Keratinocyte (primary cell): ENCODE measurements around the gene TACC2. TPM values are rescaled to one million over a fixed set of nuclear protein-coding genes. Genes with fewer than 3 reads are reported as not detected.

Experiments
- DNase-seq: peaks from one replicate; pipeline ENCODE4 v3.0.0-alpha.2; 2011; ENCODE audit warnings: low read depth, missing footprints, low spot score
- FAIRE-seq: peaks from 2 replicates; lab custom pipeline; 2011; peaks lifted over from hg19 to GRCh38; lab: Jason Lieb, UNC
- H2AFZ ChIP-seq: 2 replicates; pipeline ENCODE4 v1.6.0; 2012; ENCODE audit warnings: low read length, control low read depth, inconsistent platforms; ENCODE audit not compliant: control insufficient read depth
- H3K27ac ChIP-seq: 2 replicates; pipeline ENCODE4 v1.5.1; 2011; ENCODE audit warnings: low read length; ENCODE audit not compliant: control insufficient read depth, insufficient read depth
- H3K27me3 ChIP-seq: 3 replicates; pipeline ENCODE4 v1.6.0; 2011; ENCODE audit warnings: low read length; ENCODE audit not compliant: control insufficient read depth, insufficient read depth; ENCODE audit errors: extremely low read depth
- H3K36me3 ChIP-seq, 2 experiments: 2 replicates in 1 of 2; 3 replicates in 1 of 2; pipeline ENCODE4 v1.5.1; 2011; ENCODE audit warnings: low read length in 2 of 2, mild to moderate bottlenecking in 1 of 2; ENCODE audit not compliant: control insufficient read depth in 2 of 2, insufficient read depth in 2 of 2; ENCODE audit errors: extremely low read depth in 1 of 2
- H3K4me1 ChIP-seq: 3 replicates; pipeline ENCODE4 v1.5.1; 2011; ENCODE audit warnings: low read length; ENCODE audit not compliant: control insufficient read depth, insufficient read depth; ENCODE audit errors: extremely low read depth
- H3K4me2 ChIP-seq: 3 replicates; pipeline ENCODE4 v1.6.0; 2011; ENCODE audit warnings: low read depth, low read length; ENCODE audit not compliant: control insufficient read depth, insufficient read depth; ENCODE audit errors: extremely low read depth
- H3K4me3 ChIP-seq, 3 experiments: fragments of 200-600 bp in 1 of 3; sonication (generic) in 1 of 3; 2 replicates in 2 of 3; 3 replicates in 1 of 3; pipeline ENCODE4 v1.5.1; 2011 to 2016; ENCODE audit warnings: low read length in 3 of 3, mild to moderate bottlenecking in 3 of 3, control low read depth in 2 of 3, inconsistent platforms in 1 of 3, low read depth in 1 of 3, mixed read lengths in 1 of 3, mixed run types in 1 of 3, moderate library complexity in 1 of 3; ENCODE audit not compliant: control insufficient read depth in 2 of 3, insufficient read depth in 2 of 3; ENCODE audit errors: extremely low read depth in 1 of 3
- H3K79me2 ChIP-seq: 2 replicates; pipeline ENCODE4 v1.6.0; 2012; ENCODE audit warnings: low read length; ENCODE audit not compliant: control insufficient read depth, insufficient read depth
- H3K9ac ChIP-seq: 3 replicates; pipeline ENCODE4 v1.6.0; 2011; ENCODE audit warnings: low read length; ENCODE audit not compliant: control insufficient read depth, insufficient read depth; ENCODE audit errors: extremely low read depth
- H3K9me1 ChIP-seq: 3 replicates; pipeline ENCODE4 v1.6.0; 2011; ENCODE audit warnings: low read length; ENCODE audit not compliant: control insufficient read depth, insufficient read depth; ENCODE audit errors: extremely low read depth
- H3K9me3 ChIP-seq: 2 replicates; pipeline ENCODE4 v1.5.1; 2012; ENCODE audit warnings: low read depth, low read length; ENCODE audit not compliant: control insufficient read depth
- H4K20me1 ChIP-seq: 3 replicates; pipeline ENCODE4 v1.6.0; 2011; ENCODE audit warnings: low read length; ENCODE audit not compliant: control insufficient read depth, insufficient read depth; ENCODE audit errors: extremely low read depth
- EZH2 ChIP-seq: IDR thresholded peaks from one replicate; pipeline ENCODE4 v1.6.1; 2012; ENCODE audit warnings: inconsistent platforms, mild to moderate bottlenecking, low read length, moderate library complexity
- dilution Hi-C: fragments of 300-500 bp; cut with MboI; formaldehyde crosslinking; loops from one replicate; pipeline ENCODE4 v1.7.0; 2020; ENCODE audit warnings: low sequenced_read_pairs; ENCODE audit not compliant: extremely low pct_ligation_motif_present
- polyA plus RNA-seq, 5 experiments: library from polyadenylated mRNA; depleted of rRNA in 3 of 5; stranded (reverse) in 3 of 5; stranded (forward) in 1 of 5; unstranded in 1 of 5; fragments of >200 nt; gene quantifications; 1 replicate in 1 of 5; 2 replicates in 3 of 5; 3 replicates in 1 of 5; pipeline versions ENCODE4 v1.2.1 to v1.2.3, GENCODE V29; 2011 to 2012; ENCODE audit warnings: missing spikeins in 2 of 5, low read depth in 1 of 5, low replicate concordance in 1 of 5
- TF ChIP-seq, protein P1 (sequence below), 3 experiments: IDR thresholded peaks in 1 of 3; conservative IDR thresholded peaks in 1 of 3; optimal IDR thresholded peaks in 1 of 3; 2 replicates in 2 of 3; 3 replicates in 1 of 3; pipeline versions ENCODE3 to v1.5.1; 2011; ENCODE audit warnings: low read length in 3 of 3, mild to moderate bottlenecking in 3 of 3, moderate library complexity in 2 of 3, control low read depth in 1 of 3, inconsistent platforms in 1 of 3; ENCODE audit not compliant: insufficient read depth in 2 of 3; ENCODE audit errors: extremely low read depth in 1 of 3

Gene TACC2
- polyA plus RNA-seq, 1 donor (not counting 4 experiments of a cell fraction or from before 2014, with no cell fraction given), result 12.8 TPM

DNA sequence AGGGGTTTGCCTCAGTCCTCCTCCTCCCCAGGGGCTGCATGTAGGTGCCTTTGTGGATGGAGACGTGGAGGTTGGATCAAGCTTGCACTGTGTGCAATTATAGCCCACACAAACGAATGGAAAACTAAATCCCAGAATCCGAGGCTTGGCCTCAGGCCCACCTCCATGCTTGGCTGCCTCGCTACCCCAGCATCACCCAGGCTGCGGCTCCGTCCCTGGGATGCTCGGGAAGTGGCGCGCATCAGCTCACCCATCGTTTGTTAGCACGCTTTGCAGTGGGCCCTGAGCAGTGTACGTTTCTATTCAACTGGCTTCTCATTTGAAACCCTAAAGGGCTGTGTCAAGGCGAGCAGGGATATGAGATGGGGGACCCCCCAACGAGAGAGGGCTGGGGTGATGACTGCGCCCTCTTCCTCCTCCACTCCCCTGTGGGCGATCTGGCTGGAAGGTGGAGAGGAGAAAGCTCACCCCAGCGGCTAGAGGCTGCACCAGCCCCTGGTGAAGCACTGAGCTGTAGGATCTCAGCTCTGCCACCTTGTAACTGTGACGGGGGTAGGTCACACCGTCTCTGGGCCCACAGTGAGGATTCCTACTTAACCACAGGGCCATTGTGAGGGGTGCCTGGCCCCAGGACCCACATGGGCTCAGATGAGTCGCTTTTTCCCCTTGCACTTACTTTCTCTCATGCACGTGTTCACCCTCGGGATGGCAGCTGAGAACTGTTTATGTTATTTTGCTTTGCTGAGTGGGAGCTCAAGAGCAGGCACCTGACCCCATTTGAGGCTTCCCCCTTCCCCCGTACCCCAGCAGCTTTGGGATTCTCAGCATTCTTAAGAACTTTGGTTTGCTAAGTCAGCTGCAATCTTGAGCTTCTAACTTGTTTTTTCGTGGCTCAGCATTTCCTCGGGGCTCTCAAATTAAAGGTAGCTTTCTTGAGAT is 269.4 kb downstream of the TACC2 start:
- dilution Hi-C loops, result no loop called here
- Histone ChIP-seq H3K79me2 (no peaks in the 10 kb centered on the region), H3K4me2 (no peak overlapping the region), H3K4me1 (no peaks in the 10 kb centered on the region), H2AFZ (no peak overlapping the region), H3K9me1 (no peaks in the 10 kb centered on the region), H3K9ac (no peak overlapping the region), H3K27me3 (no peaks in the 10 kb centered on the region), H3K36me3 (peaks cover 0 to 2% of the 10 kb centered on the region in 2 experiments), H4K20me1 (no peaks in the 10 kb centered on the region), H3K27ac (no peak overlapping the region), H3K4me3 (no peak overlapping the region), H3K9me3 (no peaks in the 10 kb centered on the region)
- FAIRE-seq (no peak), DNase-seq (no peak)
- no peak for TF ChIP-seq EZH2
- TF ChIP-seq, protein P1, sequence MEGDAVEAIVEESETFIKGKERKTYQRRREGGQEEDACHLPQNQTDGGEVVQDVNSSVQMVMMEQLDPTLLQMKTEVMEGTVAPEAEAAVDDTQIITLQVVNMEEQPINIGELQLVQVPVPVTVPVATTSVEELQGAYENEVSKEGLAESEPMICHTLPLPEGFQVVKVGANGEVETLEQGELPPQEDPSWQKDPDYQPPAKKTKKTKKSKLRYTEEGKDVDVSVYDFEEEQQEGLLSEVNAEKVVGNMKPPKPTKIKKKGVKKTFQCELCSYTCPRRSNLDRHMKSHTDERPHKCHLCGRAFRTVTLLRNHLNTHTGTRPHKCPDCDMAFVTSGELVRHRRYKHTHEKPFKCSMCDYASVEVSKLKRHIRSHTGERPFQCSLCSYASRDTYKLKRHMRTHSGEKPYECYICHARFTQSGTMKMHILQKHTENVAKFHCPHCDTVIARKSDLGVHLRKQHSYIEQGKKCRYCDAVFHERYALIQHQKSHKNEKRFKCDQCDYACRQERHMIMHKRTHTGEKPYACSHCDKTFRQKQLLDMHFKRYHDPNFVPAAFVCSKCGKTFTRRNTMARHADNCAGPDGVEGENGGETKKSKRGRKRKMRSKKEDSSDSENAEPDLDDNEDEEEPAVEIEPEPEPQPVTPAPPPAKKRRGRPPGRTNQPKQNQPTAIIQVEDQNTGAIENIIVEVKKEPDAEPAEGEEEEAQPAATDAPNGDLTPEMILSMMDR (optimal IDR thresholded peaks at IDR 0.05 in 1 of 3, IDR thresholded peaks at IDR 0.05 in 1 of 3, conservative IDR thresholded peaks at IDR 0.05 in 1 of 3; ENCODE audit: extremely low read depth in 1 of 3, insufficient read depth in 2 of 3, low read length in 3 of 3), result no peak

GRCh38 chr10:122259075-122259466 is 270.1 kb downstream of the TACC2 start:
- Histone ChIP-seq H3K4me1 (peaks cover 2% of the 10 kb centered on the region), H2AFZ (no peak overlapping the region), H3K79me2 (no peaks in the 10 kb centered on the region), H3K4me3 (no peak overlapping the region), H4K20me1 (no peaks in the 10 kb centered on the region), H3K36me3 (peaks cover 0 to 2% of the 10 kb centered on the region in 2 experiments), H3K9me1 (no peaks in the 10 kb centered on the region), H3K9me3 (no peaks in the 10 kb centered on the region), H3K27ac (no peak overlapping the region), H3K27me3 (no peaks in the 10 kb centered on the region), H3K9ac (no peak overlapping the region), H3K4me2 (no peak overlapping the region)
- dilution Hi-C loops, result no loop called here
- TF ChIP-seq EZH2, result no peak
- TF ChIP-seq, protein P1 (optimal IDR thresholded peaks at IDR 0.05 in 1 of 3, IDR thresholded peaks at IDR 0.05 in 1 of 3, conservative IDR thresholded peaks at IDR 0.05 in 1 of 3; ENCODE audit: extremely low read depth in 1 of 3, insufficient read depth in 2 of 3, low read length in 3 of 3), result no peak
- FAIRE-seq (no peak), DNase-seq (no peak)
